ENCODE data around the gene NFE2L2. TPM values are rescaled to one million over a fixed set of nuclear protein-coding genes. Genes with fewer than 3 reads are reported as not detected.

Gene NFE2L2
- total and polyA plus RNA-seq, 9 of the 15 experiments (the other 6 are each of a cell fraction or from before 2014, with no cell fraction given) = 29.3 to 120 (median 59.3) TPM

DNA sequence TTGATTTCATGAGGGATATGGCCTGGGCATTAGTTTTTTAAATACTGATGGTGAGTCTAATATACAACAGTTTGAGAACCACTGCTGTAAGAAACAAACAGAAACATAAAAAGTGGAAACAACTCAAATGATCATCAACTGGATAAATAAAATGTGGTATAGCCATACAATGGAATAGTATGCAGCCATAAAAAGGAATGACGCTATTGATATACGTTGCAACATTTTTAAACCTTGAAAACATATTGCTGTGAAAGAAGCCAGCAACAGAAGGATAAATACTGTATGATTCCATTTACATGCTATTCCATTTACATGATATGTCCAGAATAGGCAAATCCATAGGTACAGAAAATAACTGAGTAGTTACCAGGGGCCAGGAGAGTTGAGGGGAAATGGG is 6.5 kb downstream of the NFE2L2 start:
- FAIRE-seq = no peak
- POLR2A ChIA-PET = interaction anchor here (0.6 to 10.9 kb wide), 4 partner anchors 6 to 13 kb away, joined by 3 to 199 read pairs (median 7); partner anchors contain the start of gene NFE2L2
- TF ChIP-seq KLF16 (IDR thresholded peaks at IDR 0.05) (no peak), NCOA6 (IDR thresholded peaks at IDR 0.05) (0 out of 2 replicates have a peak, but pooled peaks have one; percentile 18), ZNF146 (CRISPR knock-in tag; IDR thresholded peaks at IDR 0.05; ENCODE audit: unreplicated experiment) (peak; percentile 100), CBX8 (IDR thresholded peaks at IDR 0.05; ENCODE audit: borderline replicate concordance, extremely low read depth, low read depth, low read length, poor library complexity, severe bottlenecking) (no peak), KLF13 (tag; IDR thresholded peaks at IDR 0.05; ENCODE audit: borderline replicate concordance, low read depth) (no peak), KDM1A (IDR thresholded peaks at IDR 0.05) (peak; percentile 61 to 79), ILF3 (IDR thresholded peaks at IDR 0.05; ENCODE audit: borderline replicate concordance) (no peak), EP300 (IDR thresholded peaks at IDR 0.05; ENCODE audit: low read length) (no peak), NRF1 (conservative IDR thresholded peaks at IDR 0.05 in 1 of 2, IDR thresholded peaks at IDR 0.05 in 1 of 2) (no peak), MCM7 (IDR thresholded peaks at IDR 0.05) (no peak), ZNF232 (CRISPR knock-in tag; IDR thresholded peaks at IDR 0.05) (no peak), PTRF (tag; IDR thresholded peaks at IDR 0.05) (no peak), MTA3 (IDR thresholded peaks at IDR 0.05; ENCODE audit: borderline replicate concordance) (no peak), SRSF1 (IDR thresholded peaks at IDR 0.05; ENCODE audit: low read depth, low read length) (no peak), ZNF764 (CRISPR knock-in tag; IDR thresholded peaks at IDR 0.05; ENCODE audit: low read depth) (no peak)
- TF ChIP-seq, protein P1, sequence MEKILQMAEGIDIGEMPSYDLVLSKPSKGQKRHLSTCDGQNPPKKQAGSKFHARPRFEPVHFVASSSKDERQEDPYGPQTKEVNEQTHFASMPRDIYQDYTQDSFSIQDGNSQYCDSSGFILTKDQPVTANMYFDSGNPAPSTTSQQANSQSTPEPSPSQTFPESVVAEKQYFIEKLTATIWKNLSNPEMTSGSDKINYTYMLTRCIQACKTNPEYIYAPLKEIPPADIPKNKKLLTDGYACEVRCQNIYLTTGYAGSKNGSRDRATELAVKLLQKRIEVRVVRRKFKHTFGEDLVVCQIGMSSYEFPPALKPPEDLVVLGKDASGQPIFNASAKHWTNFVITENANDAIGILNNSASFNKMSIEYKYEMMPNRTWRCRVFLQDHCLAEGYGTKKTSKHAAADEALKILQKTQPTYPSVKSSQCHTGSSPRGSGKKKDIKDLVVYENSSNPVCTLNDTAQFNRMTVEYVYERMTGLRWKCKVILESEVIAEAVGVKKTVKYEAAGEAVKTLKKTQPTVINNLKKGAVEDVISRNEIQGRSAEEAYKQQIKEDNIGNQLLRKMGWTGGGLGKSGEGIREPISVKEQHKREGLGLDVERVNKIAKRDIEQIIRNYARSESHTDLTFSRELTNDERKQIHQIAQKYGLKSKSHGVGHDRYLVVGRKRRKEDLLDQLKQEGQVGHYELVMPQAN (IDR thresholded peaks at IDR 0.05; ENCODE audit: borderline replicate concordance) = no peak
- TF ChIP-seq, protein P2, sequence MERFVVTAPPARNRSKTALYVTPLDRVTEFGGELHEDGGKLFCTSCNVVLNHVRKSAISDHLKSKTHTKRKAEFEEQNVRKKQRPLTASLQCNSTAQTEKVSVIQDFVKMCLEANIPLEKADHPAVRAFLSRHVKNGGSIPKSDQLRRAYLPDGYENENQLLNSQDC (CRISPR knock-in tag; IDR thresholded peaks at IDR 0.05) = no peak
- TF ChIP-seq, protein P3, sequence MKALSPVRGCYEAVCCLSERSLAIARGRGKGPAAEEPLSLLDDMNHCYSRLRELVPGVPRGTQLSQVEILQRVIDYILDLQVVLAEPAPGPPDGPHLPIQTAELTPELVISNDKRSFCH (CRISPR knock-in tag; IDR thresholded peaks at IDR 0.05) = no peak
- TF ChIP-seq, protein P3 (tag; IDR thresholded peaks at IDR 0.05) = 0 out of 2 replicates have a peak, but pooled peaks have one; percentile 19

More for the DNA sequence above, 6.5 kb downstream of the NFE2L2 start:
- DNase-seq (ENCODE audit: extremely low read depth in 1 of 4, low spot score in 3 of 4) (no peak), ATAC-seq (no peak)
- no TSS peak for BruUV-seq (replicated peaks)
- peaks cover 10% of the 10 kb centered on the region for H3K9me1 ChIP-seq (ENCODE audit: control insufficient read depth, insufficient read depth, low read length)
- H3K4me3 ChIP-seq = no peak overlapping the region
- WGBS (ENCODE audit: insufficient coverage, low coverage, missing lambda C conversion rate) = 82% methylated on average over 2 of the region's 2 CpGs
- intact Hi-C loops (cut with micrococcal nuclease) = no loop called here
- peaks cover 18% of the 10 kb centered on the region for H3K9me3 ChIP-seq (replicated peaks; ENCODE audit: control insufficient read depth, insufficient read depth, low read depth, low read length)
- H4K20me1 ChIP-seq (replicated peaks; ENCODE audit: control insufficient read depth, insufficient read depth, low read length) = peaks cover 49% of the 10 kb centered on the region
- H3K4me2 ChIP-seq (ENCODE audit: insufficient read depth, low read length) = no peak overlapping the region
- H3K36me3 ChIP-seq (ENCODE audit: control insufficient read depth, insufficient read depth, low read length) = peaks cover 67% of the 10 kb centered on the region
- H2AFZ ChIP-seq (ENCODE audit: low read depth, low read length) = no peak overlapping the region
- H3K79me2 ChIP-seq (ENCODE audit: control insufficient read depth, insufficient read depth, low read length) = peaks cover 100% of the 10 kb centered on the region
- CTCF ChIA-PET (ENCODE audit: low intra/inter-chr PET ratio) = no interaction called here
- in situ Hi-C loops (cut with MboI) = loop anchor here (5.0 kb wide), 1 partner anchor 91 kb away; no protein-coding TSS in a partner anchor
- no peak overlapping the region for H3K9ac ChIP-seq (ENCODE audit: insufficient read depth in 1 of 2, low read depth in 2 of 2, low read length in 2 of 2)
- H3K4me1 ChIP-seq (replicated peaks in 1 of 2; ENCODE audit: control insufficient read depth in 2 of 2, insufficient read depth in 2 of 2, low read length in 2 of 2) = peaks cover 27 to 66% of the 10 kb centered on the region in 2 experiments
- H3K27me3 ChIP-seq (ENCODE audit: control insufficient read depth in 2 of 2, insufficient read depth in 2 of 2, low read length in 2 of 2) = no peaks in the 10 kb centered on the region
- no peak overlapping the region for H3K27ac ChIP-seq (ENCODE audit: extremely low read depth, low read depth, low read length)

Measured in K562 (cell line).